ENCODE results near the gene VASP.

DNA sequence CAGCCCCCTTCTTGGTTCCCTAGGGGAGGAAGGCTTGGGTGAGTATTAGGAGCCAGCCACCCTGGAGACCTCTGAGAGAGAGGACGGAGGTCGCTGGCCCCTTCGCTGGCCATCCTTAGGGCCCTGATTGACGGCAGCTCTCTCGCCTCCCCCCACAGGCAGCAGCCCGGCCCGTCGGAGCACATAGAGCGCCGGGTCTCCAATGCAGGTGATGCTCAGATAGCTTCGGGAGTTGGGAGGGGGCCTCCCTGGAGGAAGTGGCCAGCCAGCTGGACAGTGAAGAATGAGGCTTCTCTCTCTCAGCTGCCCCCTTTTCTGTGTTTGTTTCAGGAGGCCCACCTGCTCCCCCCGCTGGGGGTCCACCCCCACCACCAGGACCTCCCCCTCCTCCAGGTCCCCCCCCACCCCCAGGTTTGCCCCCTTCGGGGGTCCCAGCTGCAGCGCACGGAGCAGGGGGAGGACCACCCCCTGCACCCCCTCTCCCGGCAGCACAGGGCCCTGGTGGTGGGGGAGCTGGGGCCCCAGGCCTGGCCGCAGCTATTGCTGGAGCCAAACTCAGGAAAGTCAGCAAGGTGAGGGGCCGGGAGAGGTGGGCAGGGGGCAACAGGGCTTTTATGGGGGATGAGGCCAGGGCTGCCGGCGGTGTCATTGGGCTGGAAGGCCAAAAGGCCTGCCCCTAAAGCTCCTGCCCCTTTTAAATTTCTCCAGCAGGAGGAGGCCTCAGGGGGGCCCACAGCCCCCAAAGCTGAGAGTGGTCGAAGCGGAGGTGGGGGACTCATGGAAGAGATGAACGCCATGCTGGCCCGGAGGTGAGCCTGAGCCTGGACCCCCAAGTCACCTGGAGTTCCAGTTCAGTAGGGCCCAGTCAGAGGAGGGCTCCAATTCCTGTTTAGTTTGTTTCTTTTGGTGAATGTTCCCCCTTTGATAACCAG lies 15.0 kb downstream of the VASP start:
- TF ChIP-seq RAD21 (conservative IDR thresholded peaks at IDR 0.05): no peak
- TF ChIP-seq EZH2 (IDR thresholded peaks at IDR 0.05; ENCODE audit: borderline replicate concordance, insufficient read depth, low read length, poor library complexity, severe bottlenecking): no peak
- TF ChIP-seq, protein P1, sequence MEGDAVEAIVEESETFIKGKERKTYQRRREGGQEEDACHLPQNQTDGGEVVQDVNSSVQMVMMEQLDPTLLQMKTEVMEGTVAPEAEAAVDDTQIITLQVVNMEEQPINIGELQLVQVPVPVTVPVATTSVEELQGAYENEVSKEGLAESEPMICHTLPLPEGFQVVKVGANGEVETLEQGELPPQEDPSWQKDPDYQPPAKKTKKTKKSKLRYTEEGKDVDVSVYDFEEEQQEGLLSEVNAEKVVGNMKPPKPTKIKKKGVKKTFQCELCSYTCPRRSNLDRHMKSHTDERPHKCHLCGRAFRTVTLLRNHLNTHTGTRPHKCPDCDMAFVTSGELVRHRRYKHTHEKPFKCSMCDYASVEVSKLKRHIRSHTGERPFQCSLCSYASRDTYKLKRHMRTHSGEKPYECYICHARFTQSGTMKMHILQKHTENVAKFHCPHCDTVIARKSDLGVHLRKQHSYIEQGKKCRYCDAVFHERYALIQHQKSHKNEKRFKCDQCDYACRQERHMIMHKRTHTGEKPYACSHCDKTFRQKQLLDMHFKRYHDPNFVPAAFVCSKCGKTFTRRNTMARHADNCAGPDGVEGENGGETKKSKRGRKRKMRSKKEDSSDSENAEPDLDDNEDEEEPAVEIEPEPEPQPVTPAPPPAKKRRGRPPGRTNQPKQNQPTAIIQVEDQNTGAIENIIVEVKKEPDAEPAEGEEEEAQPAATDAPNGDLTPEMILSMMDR (IDR thresholded peaks at IDR 0.05; ENCODE audit: poor library complexity, severe bottlenecking): no peak
- no peak for TF ChIP-seq EP300 (conservative IDR thresholded peaks at IDR 0.05; ENCODE audit: poor library complexity, severe bottlenecking)
- TF ChIP-seq POLR2AphosphoS5 (IDR thresholded peaks at IDR 0.05): no peak
- TF ChIP-seq, protein P2, sequence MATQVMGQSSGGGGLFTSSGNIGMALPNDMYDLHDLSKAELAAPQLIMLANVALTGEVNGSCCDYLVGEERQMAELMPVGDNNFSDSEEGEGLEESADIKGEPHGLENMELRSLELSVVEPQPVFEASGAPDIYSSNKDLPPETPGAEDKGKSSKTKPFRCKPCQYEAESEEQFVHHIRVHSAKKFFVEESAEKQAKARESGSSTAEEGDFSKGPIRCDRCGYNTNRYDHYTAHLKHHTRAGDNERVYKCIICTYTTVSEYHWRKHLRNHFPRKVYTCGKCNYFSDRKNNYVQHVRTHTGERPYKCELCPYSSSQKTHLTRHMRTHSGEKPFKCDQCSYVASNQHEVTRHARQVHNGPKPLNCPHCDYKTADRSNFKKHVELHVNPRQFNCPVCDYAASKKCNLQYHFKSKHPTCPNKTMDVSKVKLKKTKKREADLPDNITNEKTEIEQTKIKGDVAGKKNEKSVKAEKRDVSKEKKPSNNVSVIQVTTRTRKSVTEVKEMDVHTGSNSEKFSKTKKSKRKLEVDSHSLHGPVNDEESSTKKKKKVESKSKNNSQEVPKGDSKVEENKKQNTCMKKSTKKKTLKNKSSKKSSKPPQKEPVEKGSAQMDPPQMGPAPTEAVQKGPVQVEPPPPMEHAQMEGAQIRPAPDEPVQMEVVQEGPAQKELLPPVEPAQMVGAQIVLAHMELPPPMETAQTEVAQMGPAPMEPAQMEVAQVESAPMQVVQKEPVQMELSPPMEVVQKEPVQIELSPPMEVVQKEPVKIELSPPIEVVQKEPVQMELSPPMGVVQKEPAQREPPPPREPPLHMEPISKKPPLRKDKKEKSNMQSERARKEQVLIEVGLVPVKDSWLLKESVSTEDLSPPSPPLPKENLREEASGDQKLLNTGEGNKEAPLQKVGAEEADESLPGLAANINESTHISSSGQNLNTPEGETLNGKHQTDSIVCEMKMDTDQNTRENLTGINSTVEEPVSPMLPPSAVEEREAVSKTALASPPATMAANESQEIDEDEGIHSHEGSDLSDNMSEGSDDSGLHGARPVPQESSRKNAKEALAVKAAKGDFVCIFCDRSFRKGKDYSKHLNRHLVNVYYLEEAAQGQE (IDR thresholded peaks at IDR 0.05; ENCODE audit: borderline replicate concordance): no peak
